ENCODE measurements around the gene CNBP. TPM values are rescaled to one million over a fixed set of nuclear protein-coding genes. Genes with fewer than 3 reads are reported as not detected.
"Not testable (repeated sequence)": the region's sequence is repeated elsewhere in the genome, so short reads cannot be mapped to it uniquely, and the experiment has no call there.

The CNBP gene
- total RNA-seq, 3 donors from 2014 or later, result 223 to 353 (median 234) TPM

- H3K4me3 ChIP-seq, result no peak overlapping the region
- intact Hi-C loops (cut with DNase I, micrococcal nuclease), result no loop called here
- ATAC-seq (no peak), DNase-seq (no peak)
- H3K9me3 ChIP-seq, result no peaks in the 10 kb centered on the region
- no peaks in the 10 kb centered on the region for H3K36me3 ChIP-seq (ENCODE audit: low read depth)
- no peak for TF ChIP-seq CTCF (IDR thresholded peaks at IDR 0.05)
- H3K4me1 ChIP-seq (ENCODE audit: low read depth), result no peaks in the 10 kb centered on the region
These were observed 13.6 kb upstream of the CNBP start for GRCh38 chr3:129197321-129197720.

GRCh38 chr3:129196601-129197000 lies 12.9 kb upstream of the CNBP start:
- no peaks in the 10 kb centered on the region for H3K36me3 ChIP-seq (ENCODE audit: low read depth)
- H3K4me3 ChIP-seq, result no peak overlapping the region
- DNase-seq (no peak), ATAC-seq (no peak)
- intact Hi-C loops (cut with DNase I, micrococcal nuclease), result no loop called here
- no peaks in the 10 kb centered on the region for H3K4me1 ChIP-seq (ENCODE audit: low read depth)
- no peak for TF ChIP-seq CTCF (IDR thresholded peaks at IDR 0.05)
- no peaks in the 10 kb centered on the region for H3K9me3 ChIP-seq

- H3K9me3 ChIP-seq, result no peaks in the 10 kb centered on the region
- intact Hi-C loops (cut with DNase I, micrococcal nuclease), result no loop called here
- no peak overlapping the region for H3K4me3 ChIP-seq
- H3K4me1 ChIP-seq (ENCODE audit: low read depth), result no peaks in the 10 kb centered on the region
- TF ChIP-seq CTCF (IDR thresholded peaks at IDR 0.05), result no peak
- ATAC-seq (peak; percentile 82), DNase-seq (no peak)
- H3K36me3 ChIP-seq (ENCODE audit: low read depth), result no peaks in the 10 kb centered on the region
These were observed 12.1 kb upstream of the CNBP start for GRCh38 chr3:129195731-129196256.

GRCh38 chr3:129189793-129190192 lies 6.1 kb upstream of the CNBP start:
- H3K9me3 ChIP-seq; intact Hi-C loops (cut with DNase I, micrococcal nuclease); DNase-seq; H3K4me3 ChIP-seq; ATAC-seq; H3K36me3 ChIP-seq (ENCODE audit: low read depth): not testable (repeated sequence)
- H3K4me1 ChIP-seq (ENCODE audit: low read depth), result peaks cover 11% of the 10 kb centered on the region

- no peak for ATAC-seq
- Histone ChIP-seq H3K4me3 (no peak overlapping the region), H3K36me3 (ENCODE audit: low read depth) (no peaks in the 10 kb centered on the region), H3K9me3 (no peaks in the 10 kb centered on the region), H3K4me1 (ENCODE audit: low read depth) (peaks cover 13% of the 10 kb centered on the region)
- intact Hi-C loops (cut with DNase I, micrococcal nuclease), result no loop called here
- DNase-seq, result no peak
- no peak for TF ChIP-seq CTCF (IDR thresholded peaks at IDR 0.05)
These were observed 4.2 kb upstream of the CNBP start for GRCh38 chr3:129187857-129188256.

- DNase-seq (no peak), ATAC-seq (peak; percentile 61)
- Histone ChIP-seq H3K36me3 (ENCODE audit: low read depth) (no peaks in the 10 kb centered on the region), H3K4me1 (ENCODE audit: low read depth) (peaks cover 28% of the 10 kb centered on the region), H3K4me3 (no peak overlapping the region), H3K9me3 (no peaks in the 10 kb centered on the region)
- intact Hi-C loops (cut with DNase I, micrococcal nuclease), result no loop called here
- no peak for TF ChIP-seq CTCF (IDR thresholded peaks at IDR 0.05)
These were observed 2.1 kb upstream of the CNBP start for GRCh38 chr3:129185783-129186182.

GRCh38 chr3:129184784-129185542 lies 1.3 kb upstream of the CNBP start:
- intact Hi-C loops (cut with DNase I, micrococcal nuclease), result loop anchor here in 1 of 2 donors (5.0 kb wide), 1 partner anchor 62 kb away; the partner anchor contains the start of gene COPG1
- peaks cover 35% of the 10 kb centered on the region for H3K4me1 ChIP-seq (ENCODE audit: low read depth)
- not testable (repeated sequence) for DNase-seq; ATAC-seq; H3K36me3 ChIP-seq (ENCODE audit: low read depth); H3K4me3 ChIP-seq; H3K9me3 ChIP-seq
